HG03378 (cell line): ENCODE results near the gene AIFM2.
"Not testable (repeated sequence)": the region's sequence is repeated elsewhere in the genome, so short reads cannot be mapped to it uniquely, and the experiment has no call there.

ENCODE experiments used
- ATAC-seq: cut with Tn5 transposase; IDR thresholded peaks from one replicate; pipeline ENCODE4 v1.9.1; 2021; ENCODE audit warnings: mild to moderate bottlenecking, moderate library complexity; ENCODE audit not compliant: unreplicated experiment

The AIFM2 gene

GRCh38 chr10:70123817-70124216 is 8.8 kb downstream of the AIFM2 start:
- no peak for ATAC-seq

DNA sequence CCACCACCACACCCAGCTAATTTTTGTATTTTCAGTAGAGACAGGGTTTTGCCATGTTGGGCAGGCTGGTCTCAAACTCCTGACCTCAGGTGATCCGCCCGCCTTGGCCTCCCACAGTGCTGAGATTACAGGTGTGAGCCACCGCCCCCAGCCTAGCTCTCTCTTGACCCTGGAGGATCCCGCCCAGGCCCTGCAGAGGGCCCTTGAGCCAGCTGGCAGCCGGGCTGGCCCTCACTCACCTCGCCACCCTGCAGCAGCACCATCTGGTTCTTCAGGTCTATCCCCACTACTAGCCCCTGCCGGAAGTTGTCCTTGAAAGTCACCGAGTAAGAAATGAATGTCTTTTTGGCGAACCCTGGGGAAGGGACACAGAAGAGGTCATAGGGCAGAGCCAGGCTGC is 9.5 kb downstream of the AIFM2 start:
- ATAC-seq: not testable (repeated sequence)

DNA sequence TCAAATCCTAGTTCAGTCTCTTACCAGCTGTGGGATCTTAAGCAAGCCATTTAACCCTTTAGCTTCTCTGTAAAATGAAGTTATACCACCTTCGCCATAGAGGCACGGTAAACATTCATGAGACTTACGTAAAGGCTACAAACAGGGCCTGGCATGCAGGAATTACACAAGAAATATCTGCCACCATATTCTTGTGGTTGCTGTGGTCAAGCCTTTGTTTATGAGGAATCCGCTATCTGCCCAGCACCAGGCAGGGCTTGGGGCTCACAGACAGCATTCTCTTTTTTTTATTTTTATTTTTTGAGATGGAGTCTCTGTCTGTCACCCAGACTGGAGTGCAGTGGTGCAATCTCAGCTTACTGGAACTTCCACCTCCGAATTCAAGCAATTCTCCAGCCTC is 9.9 kb downstream of the AIFM2 start:
- ATAC-seq: no peak

DNA sequence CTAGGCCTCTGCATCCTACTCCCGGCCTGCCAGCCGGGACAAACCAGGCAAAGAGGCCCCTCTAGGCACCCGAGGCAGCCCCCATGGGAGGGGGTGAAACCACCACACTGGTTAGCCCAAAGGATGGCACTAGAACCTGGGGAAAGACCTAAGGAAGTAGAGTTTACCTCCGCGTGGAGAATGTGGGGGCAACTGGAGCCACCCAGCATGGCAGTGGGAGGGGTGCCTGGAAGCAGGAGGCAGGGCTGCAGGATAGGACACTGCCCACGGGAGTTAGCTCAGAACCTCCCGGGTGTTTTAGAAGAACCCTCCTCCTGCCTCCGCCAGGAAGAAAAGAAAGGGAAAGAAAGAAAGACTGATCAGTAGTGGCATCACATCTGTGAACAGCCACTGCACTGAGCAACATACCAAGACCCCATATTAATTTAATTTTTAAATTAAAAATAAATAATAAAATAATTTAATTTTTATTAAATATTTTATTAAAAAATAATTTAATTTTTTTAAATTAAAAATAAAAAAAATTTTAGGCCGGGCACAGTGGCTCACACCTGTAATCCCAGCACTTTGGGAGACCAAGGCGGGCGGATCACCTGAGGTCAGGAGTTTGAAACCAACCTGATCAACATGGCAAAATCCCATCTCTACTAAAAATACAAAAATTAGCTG is 11.2 kb downstream of the AIFM2 start:
- ATAC-seq: no peak

DNA sequence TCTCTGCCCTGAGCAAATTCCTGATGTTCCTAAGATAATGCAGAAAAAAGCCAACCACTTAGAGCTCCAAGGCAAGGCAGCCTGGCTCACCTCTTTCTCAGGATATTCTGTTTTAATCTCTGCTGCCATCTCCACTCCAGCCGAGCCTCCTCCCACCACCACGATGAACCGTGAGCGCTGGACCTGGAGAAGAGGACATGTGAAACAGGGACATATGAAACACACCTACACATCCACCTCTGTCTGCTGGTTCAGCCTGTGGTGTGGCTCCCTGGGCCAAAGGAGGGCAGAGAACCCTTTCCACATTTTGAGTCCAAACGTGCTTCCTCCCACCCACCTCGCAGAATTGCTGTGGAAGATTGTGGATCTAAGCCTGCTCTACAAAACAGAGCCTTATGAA is 12.2 kb downstream of the AIFM2 start:
- no peak for ATAC-seq

- no peak for ATAC-seq
Observed at GRCh38 chr10:70119623-70120022, 13.0 kb downstream of the AIFM2 start.

- ATAC-seq: no peak
Observed at GRCh38 chr10:70119197-70119596, 13.4 kb downstream of the AIFM2 start.

DNA sequence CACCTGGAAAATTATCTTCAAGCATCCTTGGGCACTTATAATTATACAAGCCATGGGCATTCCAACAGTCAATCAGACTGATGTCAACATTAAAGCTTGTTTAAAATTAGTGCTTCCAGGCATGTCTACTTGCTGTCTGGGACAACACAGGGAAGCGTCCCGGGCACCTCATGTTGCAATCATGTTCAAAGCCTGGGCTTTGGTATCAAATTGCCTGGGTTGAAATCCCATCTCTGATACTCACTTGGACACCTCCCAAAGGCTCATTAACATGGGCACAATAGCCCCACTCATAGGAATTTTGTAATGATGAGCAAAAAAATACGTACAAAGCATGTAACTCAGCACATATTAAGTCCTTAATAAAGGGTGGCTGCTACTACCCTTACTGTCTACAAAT is 14.4 kb downstream of the AIFM2 start:
- ATAC-seq: no peak

DNA sequence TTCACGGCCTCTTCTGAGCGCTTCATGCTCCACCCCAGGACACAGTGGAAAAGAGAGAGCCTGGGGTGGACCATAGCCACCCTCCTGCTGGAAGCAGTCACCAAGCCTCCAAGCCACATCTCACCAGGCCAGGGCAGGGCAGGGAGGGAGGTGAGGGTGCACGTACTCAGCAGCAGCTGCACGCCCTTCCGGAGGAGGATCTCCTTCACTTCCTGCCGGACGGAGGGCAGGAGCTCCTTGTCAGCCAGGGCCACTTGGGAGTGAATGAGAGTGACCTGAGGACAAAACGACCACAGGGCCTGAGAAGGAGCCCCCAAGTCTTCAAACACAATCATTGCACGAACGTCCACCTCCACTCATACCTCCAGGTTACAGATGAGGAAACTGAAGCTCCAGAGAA is 15.0 kb downstream of the AIFM2 start:
- no peak for ATAC-seq

- no peak for ATAC-seq
Observed at GRCh38 chr10:70115948-70116682, 16.5 kb downstream of the AIFM2 start.

DNA sequence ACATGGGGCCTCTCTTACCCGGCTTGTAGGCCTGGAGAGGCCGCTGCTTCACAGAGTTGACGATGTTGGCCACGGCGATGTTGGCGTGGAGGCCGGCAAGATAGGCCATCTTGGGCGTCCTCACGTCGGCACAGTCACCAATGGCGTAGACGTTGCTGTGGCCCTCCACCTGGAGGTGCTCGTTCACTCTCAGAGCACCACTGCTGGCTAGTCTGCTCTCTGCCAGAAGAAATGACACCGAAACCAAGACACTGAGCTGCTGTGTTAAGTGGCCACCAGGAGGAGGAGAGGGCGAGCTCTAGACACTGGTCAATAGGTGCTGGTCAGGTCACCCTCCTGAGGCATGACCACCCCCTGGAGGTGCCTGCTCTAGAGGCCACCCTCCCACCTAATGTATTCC is 17.7 kb downstream of the AIFM2 start:
- no peak for ATAC-seq

GRCh38 chr10:70112071-70112470 is 20.6 kb downstream of the AIFM2 start:
- no peak for ATAC-seq

DNA sequence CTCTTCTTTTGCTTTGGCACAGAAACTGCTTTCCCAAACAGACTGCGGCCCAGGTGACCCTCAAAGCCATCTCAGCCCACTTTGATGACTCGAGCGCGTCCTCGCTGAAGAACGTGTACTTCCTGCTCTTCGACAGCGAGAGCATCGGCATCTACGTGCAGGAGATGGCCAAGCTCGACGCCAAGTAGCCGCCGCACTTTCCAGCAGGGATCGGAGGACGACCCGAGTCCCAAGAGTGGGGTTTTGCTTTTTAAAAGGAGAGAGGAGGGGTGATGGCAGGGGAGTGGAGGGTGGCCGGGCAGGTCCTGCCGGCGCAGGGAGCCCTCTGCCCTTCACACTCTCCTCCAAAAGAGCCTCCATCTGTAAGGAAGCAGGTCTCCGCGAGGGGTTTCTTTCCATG is 21.1 kb downstream of the AIFM2 start:
- ATAC-seq: no peak

- no peak for ATAC-seq
Observed at GRCh38 chr10:70109064-70109729, 23.4 kb downstream of the AIFM2 start.

- no peak for ATAC-seq
Observed at GRCh38 chr10:70106958-70107791, 25.4 kb downstream of the AIFM2 start.

DNA sequence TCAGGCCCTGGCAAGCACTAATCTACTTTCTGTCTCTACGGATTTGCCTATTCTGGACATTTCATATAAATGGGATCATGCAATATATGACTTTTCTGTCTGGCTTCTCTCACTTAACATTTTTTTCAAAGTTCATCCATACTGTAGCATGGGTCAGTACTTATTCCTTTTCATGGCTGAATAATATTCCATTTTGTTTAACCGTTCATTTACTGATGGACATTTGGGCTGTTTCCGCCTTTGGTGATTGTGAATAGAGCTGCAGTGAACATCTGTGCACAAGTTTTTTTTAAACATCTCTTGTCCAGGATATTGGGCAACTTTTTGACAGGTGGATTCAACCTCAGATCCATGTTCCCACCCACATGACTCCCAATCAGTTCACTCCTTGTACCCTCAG is 31.0 kb downstream of the AIFM2 start:
- no peak for ATAC-seq

DNA sequence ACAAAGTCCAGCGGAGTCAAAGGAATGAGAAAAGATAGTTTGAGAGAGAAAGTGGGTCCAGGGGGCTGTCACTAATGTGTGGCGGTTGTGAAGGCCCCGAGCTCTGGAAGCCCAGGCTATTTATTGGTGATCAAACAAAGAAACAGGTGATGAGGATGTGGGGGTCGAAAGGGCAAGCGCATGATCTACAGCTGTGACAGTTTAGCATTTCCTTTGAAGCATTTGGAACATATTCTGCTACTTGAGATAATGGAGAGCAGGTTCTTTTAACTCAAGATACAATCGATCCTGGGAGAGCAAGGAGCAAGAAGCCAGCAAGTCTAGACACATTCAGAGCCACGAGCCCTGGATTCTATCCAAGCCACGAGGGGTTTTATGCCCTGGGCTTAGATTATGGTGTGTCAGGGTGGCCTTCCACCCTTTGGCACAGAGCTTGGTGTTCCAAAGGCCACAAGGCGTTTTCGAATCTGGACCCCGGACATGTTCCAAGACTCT is 31.5 kb downstream of the AIFM2 start:
- ATAC-seq: not testable (repeated sequence)

DNA sequence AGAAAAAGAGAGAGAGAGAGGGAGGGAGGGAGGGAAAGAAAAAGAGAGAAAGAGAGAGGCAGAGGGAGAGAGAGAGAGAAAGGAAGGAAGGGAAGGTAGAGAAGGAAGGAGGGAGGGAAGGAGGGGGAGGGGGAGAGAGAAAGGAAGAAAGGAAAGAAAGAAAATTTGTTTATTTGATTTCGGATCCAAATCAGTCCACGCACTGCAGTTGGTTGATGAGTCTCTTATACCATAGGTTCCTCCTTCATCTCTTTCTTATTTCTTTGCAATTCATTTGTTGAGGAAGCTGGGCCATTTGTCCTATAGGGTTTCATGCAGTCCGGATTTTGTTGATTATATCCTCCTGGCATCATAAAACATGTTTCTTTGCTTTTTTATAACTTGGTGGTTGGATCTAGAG is 34.4 kb downstream of the AIFM2 start:
- no peak for ATAC-seq

DNA sequence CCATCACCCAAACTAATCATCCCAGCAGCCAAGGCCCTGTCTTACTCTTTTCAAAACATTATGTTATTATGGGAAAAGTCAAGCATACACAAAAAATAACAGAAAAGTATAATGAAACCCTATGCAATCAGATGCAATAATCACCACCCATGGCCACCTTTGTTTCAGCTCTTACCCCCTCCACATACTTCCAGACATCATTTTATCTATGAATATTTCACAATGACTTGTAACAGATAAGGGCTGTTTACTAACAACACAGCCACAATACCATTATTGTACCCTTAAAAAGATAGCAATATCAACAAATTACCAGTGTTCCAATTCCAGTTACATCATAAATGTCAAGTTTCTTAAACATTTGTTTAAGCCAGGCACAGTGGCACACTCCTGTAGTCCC is 35.2 kb downstream of the AIFM2 start:
- ATAC-seq: no peak

GRCh38 chr10:70096705-70097420 is 35.8 kb downstream of the AIFM2 start:
- no peak for ATAC-seq
